ENCODE data around the gene ISG20L2. TPM values are rescaled to one million over a fixed set of nuclear protein-coding genes. Genes with fewer than 3 reads are reported as not detected.

Gene ISG20L2
- total and polyA plus RNA-seq, 2 donors (not counting 3 experiments of a cell fraction or from before 2014, with no cell fraction given) = 33.2 to 35.3 TPM

- dilution Hi-C loops (cut with MboI; ENCODE audit: extremely low pct_ligation_motif_present, low sequenced_read_pairs) = no loop called here
- no peak for DNase-seq (ENCODE audit: low read depth, low spot score)
- Histone ChIP-seq H3K9me3 (replicated peaks; ENCODE audit: control insufficient read depth, insufficient read depth, low read length) (no peaks in the 10 kb centered on the region), H3K27me3 (ENCODE audit: control insufficient read depth in 2 of 2, insufficient read depth in 2 of 2, low read length in 2 of 2) (no peaks in the 10 kb centered on the region), H3K9ac (replicated peaks; ENCODE audit: extremely low read depth, insufficient read depth, low read length) (no peak overlapping the region), H3K36me3 (ENCODE audit: control insufficient read depth in 2 of 2, extremely low read depth in 1 of 2, insufficient read depth in 2 of 2, low read length in 2 of 2) (peaks cover 11 to 14% of the 10 kb centered on the region in 2 experiments), H3K27ac (ENCODE audit: insufficient read depth, low read depth, low read length) (no peak overlapping the region), H3K4me1 (ENCODE audit: control insufficient read depth, extremely low read depth, insufficient read depth, low read length) (peaks cover 48% of the 10 kb centered on the region), H3K79me2 (ENCODE audit: control insufficient read depth, insufficient read depth, low read length) (peaks cover 64% of the 10 kb centered on the region), H3K4me2 (ENCODE audit: insufficient read depth, low read length) (no peak overlapping the region), H2AFZ (ENCODE audit: low read depth, low read length) (no peak overlapping the region), H3K4me3 (replicated peaks in 1 of 3; ENCODE audit: insufficient read depth in 1 of 3, low read depth in 1 of 3, low read length in 3 of 3) (no peak overlapping the region), H3K9me1 (replicated peaks; ENCODE audit: control insufficient read depth, extremely low read depth, insufficient read depth, low read length) (no peaks in the 10 kb centered on the region), H4K20me1 (replicated peaks; ENCODE audit: control insufficient read depth, extremely low read depth, insufficient read depth, low read length) (no peaks in the 10 kb centered on the region)
- intact Hi-C loops (cut with micrococcal nuclease) = loop anchor here (5.0 kb wide), 2 partner anchors 147 to 243 kb away; partner anchors contain the start of genes MEF2D and PEAR1
- TF ChIP-seq EZH2 (IDR thresholded peaks at IDR 0.05; ENCODE audit: borderline replicate concordance, low read depth, low read length, severe bottlenecking) (no peak), MAX (IDR thresholded peaks at IDR 0.05; ENCODE audit: insufficient read depth, insufficient read length) (no peak), FOS (IDR thresholded peaks at IDR 0.05; ENCODE audit: borderline replicate concordance, insufficient read depth, low read length) (no peak), POLR2AphosphoS5 (IDR thresholded peaks at IDR 0.05; ENCODE audit: insufficient read depth, low read depth, low read length) (no peak), JUN (IDR thresholded peaks at IDR 0.05; ENCODE audit: borderline replicate concordance, insufficient read depth, insufficient read length, low read depth) (no peak), CTCF (IDR thresholded peaks at IDR 0.05; ENCODE audit: extremely low read depth in 1 of 2, insufficient read depth in 1 of 2, low read depth in 1 of 2, low read length in 2 of 2) (no peak), GATA2 (IDR thresholded peaks at IDR 0.05; ENCODE audit: insufficient read depth, insufficient read length, low read depth, low read length) (no peak)
- ChIA-PET POLR2A (no interaction called here), CTCF (interaction anchor here (1.0 kb wide), 1 partner anchor 18 kb away, joined by 3 read pairs; no protein-coding TSS in a partner anchor)
- FAIRE-seq = no peak
- BruUV-seq (replicated peaks) = no TSS peak
These were observed 16.3 kb upstream of the ISG20L2 start for GRCh38 chr1:156744786-156745419.

Measured in endothelial cell of umbilical vein (primary cell).